HG02885 (cell line): Measurements from ENCODE around the gene RAB11FIP3.

Source experiments
- ATAC-seq: cut with Tn5 transposase; IDR thresholded peaks from one replicate; pipeline ENCODE4 v1.9.1; 2021; ENCODE audit warnings: mild to moderate bottlenecking; ENCODE audit not compliant: unreplicated experiment, poor library complexity

Gene RAB11FIP3

DNA sequence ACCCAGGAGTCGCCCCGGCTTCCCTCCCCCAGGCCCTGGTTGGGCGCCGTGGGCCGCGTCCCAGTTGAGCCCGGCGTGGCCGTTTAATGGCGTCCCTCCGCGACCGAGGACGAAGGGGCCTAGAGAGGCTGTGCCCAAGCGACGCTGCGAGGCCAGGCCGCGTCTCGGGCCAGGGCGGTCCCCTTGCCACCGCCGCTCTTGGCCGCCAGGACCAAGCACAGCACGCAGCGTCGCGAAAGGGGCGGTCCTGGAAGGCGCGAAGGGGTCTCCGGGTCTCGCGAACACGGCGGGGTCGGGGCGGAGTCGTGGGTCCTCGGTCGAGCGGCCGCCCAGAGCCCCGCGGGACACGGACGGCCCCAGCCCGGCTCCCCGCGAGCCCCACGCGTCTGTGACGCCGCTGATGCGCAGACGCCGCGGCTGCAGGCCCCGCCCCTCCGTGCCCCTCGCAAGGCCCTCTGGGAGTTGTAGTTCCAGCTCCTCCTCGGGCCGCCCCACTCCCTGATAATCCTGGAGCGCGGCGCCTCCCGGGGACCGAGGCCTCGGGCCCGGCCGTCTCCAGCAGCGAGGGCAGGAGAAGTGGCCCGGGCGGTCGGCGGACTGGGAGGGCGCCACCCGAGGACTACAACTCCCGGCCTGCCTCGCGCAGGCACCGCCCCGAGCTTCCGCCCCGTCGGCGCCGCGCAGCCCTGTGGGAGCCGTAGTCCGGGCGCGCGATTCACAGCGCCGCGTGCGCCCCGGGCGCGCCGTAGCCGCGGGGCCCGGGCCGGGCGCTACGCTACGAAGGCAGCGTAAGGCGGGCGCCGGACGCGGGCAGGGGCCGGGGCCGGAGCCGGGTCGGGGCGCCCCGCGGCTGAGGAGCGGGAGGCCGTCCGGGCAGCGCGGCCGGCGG is 101.8 kb downstream of the RAB11FIP3 start, which contains the start of gene CAPN15:
Gene CAPN15 (plus strand): TSS at position 698 of the 889 bp plus-strand sequence. CDS start 19,127 bp downstream, outside the sequence.
- peak; percentile 75 for ATAC-seq

DNA sequence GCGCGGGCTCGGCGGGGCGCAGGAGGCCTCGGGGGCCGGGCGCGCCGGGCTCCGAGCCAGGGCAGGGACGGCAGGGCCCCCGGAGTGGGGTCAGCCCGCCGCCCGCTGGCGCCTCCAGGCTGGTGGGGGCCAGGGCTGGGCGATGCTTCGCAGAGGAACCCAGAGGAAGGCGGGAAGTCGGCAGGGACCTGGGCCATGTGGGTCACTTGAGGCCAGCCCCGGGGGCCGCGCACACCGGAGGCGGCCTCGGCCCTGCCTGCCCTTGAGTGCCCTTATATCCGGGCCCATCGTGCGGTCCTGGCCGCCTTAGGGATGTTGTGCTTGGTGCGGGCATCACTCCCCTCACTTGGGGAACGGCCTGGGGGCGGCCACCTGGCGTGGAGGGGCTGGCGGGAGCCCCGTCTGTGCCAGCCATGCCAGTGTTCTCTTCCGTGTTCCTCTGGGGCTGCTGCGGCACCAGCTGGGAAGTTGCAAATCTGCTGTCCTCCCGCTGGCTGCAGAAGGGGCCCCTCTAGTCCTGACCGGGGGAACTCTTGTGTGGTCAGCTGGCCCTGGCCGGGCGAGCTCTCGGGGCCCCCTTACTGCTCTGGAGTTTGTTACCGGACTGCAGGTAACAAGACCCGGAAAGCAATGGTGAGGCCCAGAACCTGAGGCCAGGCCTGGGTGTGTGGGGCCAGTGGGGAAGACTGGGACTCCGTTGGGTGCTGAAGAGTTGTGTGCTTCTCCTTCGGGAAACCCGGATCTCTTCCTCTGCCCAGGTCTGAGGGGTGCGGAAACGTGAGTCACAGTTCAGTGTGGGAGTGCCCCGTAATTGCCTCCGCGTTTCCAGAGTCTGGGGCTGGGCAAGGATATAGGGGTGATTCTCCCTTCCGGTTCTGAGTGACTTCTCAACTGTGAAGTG is 102.9 kb downstream of the RAB11FIP3 start:
- peak; percentile 7 for ATAC-seq

GRCh38 chr16:529012-529575 is 103.6 kb downstream of the RAB11FIP3 start:
- ATAC-seq: no peak

GRCh38 chr16:530111-530817 is 104.8 kb downstream of the RAB11FIP3 start:
- no peak for ATAC-seq

DNA sequence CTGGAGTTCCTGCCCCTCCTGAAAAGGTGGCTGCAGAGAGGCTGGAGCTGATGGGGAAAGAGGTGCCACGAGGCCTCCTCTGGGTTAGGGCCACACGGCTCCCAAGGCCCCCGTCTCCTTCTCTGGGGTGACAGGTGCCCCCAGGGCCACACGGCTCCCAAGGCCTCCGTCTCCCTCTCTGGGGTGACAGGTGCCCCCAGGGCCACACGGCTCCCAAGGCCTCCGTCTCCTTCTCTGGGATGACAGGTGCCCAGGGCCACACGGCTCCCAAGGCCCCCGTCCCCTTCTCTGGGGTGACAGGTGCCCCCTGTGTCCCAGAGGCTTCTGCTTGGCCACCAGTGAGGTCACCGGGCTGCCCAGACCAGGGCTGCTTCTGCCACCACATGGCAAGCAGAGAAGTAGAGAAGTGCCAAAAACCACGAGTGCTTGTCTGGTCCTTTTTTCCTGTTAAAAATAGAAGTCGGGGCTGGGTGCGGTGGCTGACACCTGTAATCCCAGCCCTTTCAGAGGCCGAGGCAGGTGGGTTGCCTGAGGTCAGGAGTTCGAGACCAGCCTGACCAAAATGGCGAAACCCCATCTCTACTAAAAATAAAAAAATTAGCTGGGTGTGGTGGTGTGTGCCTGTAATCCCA is 106.2 kb downstream of the RAB11FIP3 start:
- ATAC-seq: no peak

- ATAC-seq: no peak
Observed at GRCh38 chr16:533391-534123, 108.1 kb downstream of the RAB11FIP3 start.

- ATAC-seq: no peak
Observed at GRCh38 chr16:534135-534534, 108.7 kb downstream of the RAB11FIP3 start.

GRCh38 chr16:534856-535445 is 109.5 kb downstream of the RAB11FIP3 start:
- ATAC-seq: no peak

GRCh38 chr16:535446-536405 is 110.3 kb downstream of the RAB11FIP3 start:
- no peak for ATAC-seq

GRCh38 chr16:536746-537145 is 111.3 kb downstream of the RAB11FIP3 start:
- ATAC-seq: no peak

- no peak for ATAC-seq
Observed at GRCh38 chr16:537415-538335, 112.2 kb downstream of the RAB11FIP3 start.

GRCh38 chr16:539901-540530 is 114.6 kb downstream of the RAB11FIP3 start:
- no peak for ATAC-seq

GRCh38 chr16:540645-541340 is 115.3 kb downstream of the RAB11FIP3 start:
- no peak for ATAC-seq

DNA sequence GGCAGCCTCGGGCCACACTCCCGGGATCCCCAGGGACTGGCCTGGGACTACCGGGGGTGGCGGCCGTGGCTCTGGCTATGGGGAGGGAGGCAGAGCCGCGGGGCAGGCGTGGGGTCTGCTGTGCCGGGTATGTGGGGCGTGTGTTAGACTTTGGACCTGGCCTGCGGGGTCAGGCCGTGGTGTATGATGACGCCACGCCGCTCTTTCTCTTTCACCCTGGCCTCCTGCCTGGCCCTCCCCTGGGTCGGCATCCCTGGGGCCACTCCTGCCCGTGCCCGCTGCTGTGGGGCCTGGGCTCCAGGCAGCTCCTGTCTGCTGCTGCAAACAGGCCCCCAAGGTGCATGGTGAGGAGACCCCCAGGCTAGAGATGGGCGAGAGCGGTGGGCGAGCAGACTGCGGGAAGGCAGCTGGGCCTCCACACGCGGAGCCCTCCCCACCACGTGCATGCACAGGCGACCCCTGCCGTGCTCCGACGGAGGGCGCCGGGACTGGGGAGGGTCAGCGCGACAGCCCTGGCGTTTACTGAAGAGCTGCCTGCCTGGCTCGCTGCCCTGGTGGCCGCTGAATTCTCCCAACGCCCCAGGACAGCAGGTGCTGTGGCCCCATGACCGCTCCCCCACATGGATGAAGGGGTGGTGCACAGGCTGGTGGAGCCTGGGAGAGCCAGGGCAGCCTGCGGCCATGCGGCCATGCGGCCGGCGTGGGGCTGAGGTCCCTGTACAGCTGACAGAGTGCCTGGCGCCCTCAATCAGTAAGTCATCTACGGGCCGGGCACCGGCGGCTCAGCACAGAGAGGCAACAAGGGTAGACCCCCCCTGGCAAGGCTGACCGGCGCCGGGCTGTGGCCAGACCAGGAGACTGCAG is 118.1 kb downstream of the RAB11FIP3 start:
- no peak for ATAC-seq
